ENCODE data around the gene HS3ST3B1.

GRCh38 chr17:14361470-14361869, 60.6 kb downstream of the HS3ST3B1 start:
- TF ChIP-seq CTCF (IDR thresholded peaks at IDR 0.05) (no peak), POLR2A (IDR thresholded peaks at IDR 0.05) (no peak)
